Body of pancreas (tissue), 4 donors: ENCODE data around the gene ATRN. TPM values are rescaled to one million over a fixed set of nuclear protein-coding genes. Genes with fewer than 3 reads are reported as not detected.

Source experiments
- ATAC-seq: fragments of 150-250 bp; one replicate; pipeline ENCODE4 v1.9.1; 2016
- DNase-seq, 4 donors: peaks; one replicate each; pipeline ENCODE4 v3.0.0-alpha.2; 2019
- H3K27ac ChIP-seq, 4 donors: fragments of 200-600 bp; sonication (generic); 1 replicate in 3 of 4; 2 replicates in 1 of 4; pipeline versions ENCODE4 v1.5.1 to v1.6.1; 2016 to 2019; ENCODE audit warnings: mild to moderate bottlenecking in 1 of 4, mixed read lengths in 1 of 4, moderate library complexity in 1 of 4
- H3K27me3 ChIP-seq, 2 donors: fragments of 200-600 bp; sonication (generic); one replicate each; pipeline ENCODE4 v1.6.0; 2016; ENCODE audit warnings: mild to moderate bottlenecking in 1 of 2
- H3K36me3 ChIP-seq, 2 donors: fragments of 200-600 bp; sonication (generic); replicated peaks in 1 of 2; 2 replicates each; pipeline ENCODE4 v1.5.1; 2016; ENCODE audit warnings: low read depth in 2 of 2; ENCODE audit not compliant: insufficient read depth in 1 of 2
- H3K4me1 ChIP-seq: fragments of 200-600 bp; sonication (generic); one replicate; pipeline ENCODE4 v1.6.0; 2016
- H3K4me3 ChIP-seq, 2 donors: fragments of 200-600 bp; sonication (generic); 1 replicate in 1 of 2; 2 replicates in 1 of 2; pipeline ENCODE4 v1.5.1; 2016 to 2019
- H3K9me3 ChIP-seq, 3 donors: fragments of 200-600 bp; sonication (generic); 1 replicate in 2 of 3; 2 replicates in 1 of 3; pipeline ENCODE4 v1.5.1; 2016
- POLR2A ChIP-seq, 3 donors: fragments of 450-650 bp; IDR thresholded peaks; one replicate each; pipeline ENCODE4 v1.6.1; 2016; ENCODE audit warnings: antibody characterized with exemption in 3 of 3, mild to moderate bottlenecking in 2 of 3
- WGBS, 2 donors: methylation state at CpG; one replicate each; pipeline ENCODE4 v1.1.5; 2017; 5-methylcytosine and 5-hydroxymethylcytosine counted together
- intact Hi-C: fragments of 100-400 bp; cut with DNase I; formaldehyde crosslinking; loops from one replicate; pipeline ENCODE4 v1.15.1; 2023
- total RNA-seq, 2 donors: library from RNA; depleted of rRNA; stranded (reverse); fragments of >200 nt; gene quantifications; one replicate each; pipeline ENCODE4 v1.1.0, GENCODE V29; 2016
- TF ChIP-seq, protein P1 (sequence below), 7 experiments: fragments of 450-650 bp in 4 of 7; fragments of 200-600 bp in 3 of 7; sonication (generic) in 3 of 7; IDR thresholded peaks; one replicate each; pipeline ENCODE4 v1.5.1; 2016 to 2019; ENCODE audit warnings: antibody characterized with exemption in 7 of 7

The ATRN gene
- total RNA-seq, 2 donors from 2014 or later, result 17.6 to 18.8 TPM

DNA sequence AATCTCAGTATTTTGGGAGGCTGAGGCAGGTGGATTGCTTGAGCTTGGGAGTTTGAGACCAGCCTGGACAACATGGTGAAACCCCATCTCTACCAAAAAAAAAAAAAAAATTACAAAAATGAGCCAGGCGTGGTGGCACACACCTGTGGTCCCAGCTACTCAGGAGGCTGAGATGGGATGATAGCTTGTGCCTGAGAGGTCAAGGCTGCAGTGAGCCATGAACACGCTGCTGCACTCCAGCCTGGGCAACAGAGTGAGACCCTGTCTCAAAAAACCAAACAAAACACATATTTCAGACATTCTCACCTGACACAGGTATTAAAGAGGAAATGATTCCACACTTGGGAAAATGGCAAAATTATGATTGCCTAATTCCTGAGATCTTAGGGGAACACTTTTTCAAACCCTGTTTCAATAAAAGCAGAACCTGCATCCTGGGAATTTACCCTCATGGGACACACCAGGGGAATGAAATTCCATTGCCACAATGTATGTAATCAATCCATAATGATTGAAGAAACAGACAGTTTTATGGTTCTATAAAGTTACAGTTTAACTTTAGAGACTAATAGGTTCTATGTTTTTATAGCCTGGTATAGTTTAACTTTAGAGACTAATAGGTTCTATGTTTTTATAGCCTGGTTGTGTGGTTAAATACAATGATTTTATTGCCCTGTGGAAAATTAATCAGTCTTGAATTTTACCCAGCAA lies 33.8 kb upstream of the ATRN start:
- H3K27me3 ChIP-seq, result no peaks in the 10 kb centered on the region
- TF ChIP-seq, protein P1, sequence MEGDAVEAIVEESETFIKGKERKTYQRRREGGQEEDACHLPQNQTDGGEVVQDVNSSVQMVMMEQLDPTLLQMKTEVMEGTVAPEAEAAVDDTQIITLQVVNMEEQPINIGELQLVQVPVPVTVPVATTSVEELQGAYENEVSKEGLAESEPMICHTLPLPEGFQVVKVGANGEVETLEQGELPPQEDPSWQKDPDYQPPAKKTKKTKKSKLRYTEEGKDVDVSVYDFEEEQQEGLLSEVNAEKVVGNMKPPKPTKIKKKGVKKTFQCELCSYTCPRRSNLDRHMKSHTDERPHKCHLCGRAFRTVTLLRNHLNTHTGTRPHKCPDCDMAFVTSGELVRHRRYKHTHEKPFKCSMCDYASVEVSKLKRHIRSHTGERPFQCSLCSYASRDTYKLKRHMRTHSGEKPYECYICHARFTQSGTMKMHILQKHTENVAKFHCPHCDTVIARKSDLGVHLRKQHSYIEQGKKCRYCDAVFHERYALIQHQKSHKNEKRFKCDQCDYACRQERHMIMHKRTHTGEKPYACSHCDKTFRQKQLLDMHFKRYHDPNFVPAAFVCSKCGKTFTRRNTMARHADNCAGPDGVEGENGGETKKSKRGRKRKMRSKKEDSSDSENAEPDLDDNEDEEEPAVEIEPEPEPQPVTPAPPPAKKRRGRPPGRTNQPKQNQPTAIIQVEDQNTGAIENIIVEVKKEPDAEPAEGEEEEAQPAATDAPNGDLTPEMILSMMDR (IDR thresholded peaks at IDR 0.05), result no peak
- no peak for TF ChIP-seq POLR2A (IDR thresholded peaks at IDR 0.05)
- ATAC-seq (peak; percentile 63), DNase-seq (no peak)
- H3K4me3 ChIP-seq, result no peak overlapping the region
- peak overlapping the region in 1 of 4 donors; percentile 10 for H3K27ac ChIP-seq
- no peaks in the 10 kb centered on the region for H3K36me3 ChIP-seq
- no peaks in the 10 kb centered on the region for H3K4me1 ChIP-seq
- no peaks in the 10 kb centered on the region for H3K9me3 ChIP-seq
- intact Hi-C loops, result no loop called here
- 72 to 75% methylated on average over 2 of the region's 2 CpGs for whole genome bisulfite sequencing, 2 donors

DNA sequence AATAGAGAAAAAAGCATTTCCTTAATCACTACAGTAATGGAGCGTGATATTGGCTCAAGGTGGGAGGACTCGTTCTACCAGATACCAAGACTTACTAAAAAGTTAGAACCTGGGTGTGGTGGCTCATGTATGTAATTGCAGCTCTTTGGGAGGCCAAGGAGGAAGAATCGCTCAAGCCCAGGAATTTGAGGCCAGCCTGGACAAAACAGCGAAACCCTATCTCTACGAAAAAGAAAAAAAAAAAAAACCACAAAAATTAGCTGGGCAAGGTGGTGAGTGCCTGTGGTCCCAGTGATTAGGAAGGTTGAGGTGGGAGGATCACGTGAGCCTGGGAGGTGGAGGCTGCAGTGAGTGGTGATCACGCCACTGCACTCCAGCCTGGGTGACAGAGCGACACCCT lies 24.0 kb upstream of the ATRN start:
- intact Hi-C loops, result no loop called here
- ATAC-seq, result no peak
- 92 to 94% methylated on average over 8 of the region's 8 CpGs for WGBS, 2 donors
- DNase-seq, result no peak
- H3K27ac ChIP-seq, result no peak overlapping the region
- H3K9me3 ChIP-seq, result no peaks in the 10 kb centered on the region
- H3K4me1 ChIP-seq, result no peaks in the 10 kb centered on the region
- H3K36me3 ChIP-seq, result no peaks in the 10 kb centered on the region
- TF ChIP-seq POLR2A (IDR thresholded peaks at IDR 0.05), result no peak
- TF ChIP-seq, protein P1 (IDR thresholded peaks at IDR 0.05), result no peak
- H3K27me3 ChIP-seq, result no peaks in the 10 kb centered on the region
- no peak overlapping the region for H3K4me3 ChIP-seq

DNA sequence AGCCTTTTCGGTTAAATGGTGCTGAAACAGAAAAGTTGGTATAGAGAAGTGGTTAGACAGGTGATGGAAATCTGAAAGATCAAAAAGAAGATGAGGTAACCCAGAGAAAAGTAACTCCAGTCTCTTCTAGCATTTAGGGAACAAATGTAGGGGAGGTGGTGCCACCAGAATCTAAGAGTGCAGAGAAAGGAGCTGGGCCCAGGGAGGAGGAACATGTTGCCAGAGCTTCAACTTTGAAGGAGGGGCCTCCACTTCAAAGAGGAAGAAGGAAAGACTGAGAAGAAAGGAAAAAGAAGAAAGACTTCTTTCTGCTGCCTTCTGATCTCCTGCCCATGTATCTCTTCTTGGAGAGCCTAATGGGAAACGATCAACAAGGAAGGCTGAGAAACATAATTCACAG lies 23.5 kb upstream of the ATRN start:
- no peak for DNase-seq
- no peaks in the 10 kb centered on the region for H3K27me3 ChIP-seq
- no peak overlapping the region for H3K27ac ChIP-seq
- H3K4me3 ChIP-seq, result no peak overlapping the region
- H3K4me1 ChIP-seq, result no peaks in the 10 kb centered on the region
- intact Hi-C loops, result no loop called here
- WGBS, 2 donors, result 86 to 88% methylated on average over 2 of the region's 2 CpGs
- no peak for ATAC-seq
- no peaks in the 10 kb centered on the region for H3K9me3 ChIP-seq
- H3K36me3 ChIP-seq, result no peaks in the 10 kb centered on the region
- TF ChIP-seq, protein P1 (IDR thresholded peaks at IDR 0.05), result no peak
- TF ChIP-seq POLR2A (IDR thresholded peaks at IDR 0.05), result no peak

DNA sequence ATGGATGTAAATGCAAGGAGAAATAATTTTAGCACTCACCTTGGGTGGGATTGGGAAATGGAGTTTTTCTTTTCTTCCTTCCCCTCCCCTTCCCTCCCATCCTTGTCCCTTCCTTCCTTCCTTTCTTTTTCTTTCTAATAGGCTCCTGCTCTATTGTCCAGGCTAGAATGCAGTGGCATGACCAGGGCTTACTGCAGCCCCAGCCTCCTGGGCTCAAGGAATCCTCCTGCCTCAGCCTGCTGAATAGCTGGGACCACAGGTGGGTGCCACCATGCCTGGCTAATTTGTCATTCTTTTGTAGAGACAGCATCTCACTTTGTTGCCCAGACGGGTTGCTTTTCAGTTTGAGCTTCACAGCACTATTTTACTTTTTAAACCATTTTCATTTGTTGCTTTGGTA lies 21.5 kb upstream of the ATRN start:
- no peaks in the 10 kb centered on the region for H3K36me3 ChIP-seq
- no peaks in the 10 kb centered on the region for H3K9me3 ChIP-seq
- intact Hi-C loops, result no loop called here
- H3K27ac ChIP-seq, result no peak overlapping the region
- TF ChIP-seq POLR2A (IDR thresholded peaks at IDR 0.05), result no peak
- TF ChIP-seq, protein P1 (IDR thresholded peaks at IDR 0.05), result no peak
- ATAC-seq, result no peak
- 79 to 89% methylated on average over 1 of the region's 1 CpG for WGBS, 2 donors
- no peaks in the 10 kb centered on the region for H3K4me1 ChIP-seq
- no peak overlapping the region for H3K4me3 ChIP-seq
- no peak for DNase-seq
- H3K27me3 ChIP-seq, result no peaks in the 10 kb centered on the region

DNA sequence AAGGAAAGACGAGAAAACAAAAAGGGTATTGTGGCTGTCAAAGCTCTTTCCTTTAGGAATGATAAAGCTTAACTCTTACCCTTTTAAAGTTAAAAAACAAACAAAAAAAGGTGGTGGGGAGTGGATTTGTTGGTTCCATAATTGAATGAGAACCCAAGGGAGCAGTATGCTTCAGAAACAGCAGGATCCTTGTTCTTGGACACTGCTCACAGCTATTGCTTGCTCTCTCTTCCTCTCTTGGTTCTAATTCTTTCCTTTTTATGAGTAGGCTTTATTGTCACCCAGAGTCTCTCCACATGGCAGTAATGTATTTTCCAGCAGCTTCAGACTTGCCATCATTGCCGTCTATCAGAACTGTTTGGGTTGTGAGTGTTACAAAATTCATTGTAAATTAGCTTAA lies 18.7 kb upstream of the ATRN start:
- 69 to 72% methylated on average over 2 of the region's 2 CpGs for WGBS, 2 donors
- Histone ChIP-seq H3K27me3 (no peaks in the 10 kb centered on the region), H3K27ac (no peak overlapping the region), H3K4me1 (no peaks in the 10 kb centered on the region), H3K4me3 (no peak overlapping the region), H3K9me3 (no peaks in the 10 kb centered on the region), H3K36me3 (no peaks in the 10 kb centered on the region)
- TF ChIP-seq, protein P1 (IDR thresholded peaks at IDR 0.05), result no peak
- no peak for TF ChIP-seq POLR2A (IDR thresholded peaks at IDR 0.05)
- ATAC-seq, result no peak
- DNase-seq, result no peak
- intact Hi-C loops, result no loop called here
